Trophoblast cell (in vitro differentiated cells and primary cell): ENCODE data around the gene STKLD1.
A peak's percentile ranks its signal among the peaks of the same experiment; 100 is the strongest.

Experiments used
- DNase-seq, 2 donors: peaks; one replicate each; pipeline ENCODE4 v3.0.0-alpha.2; 2016
- H2AFZ ChIP-seq: 2 replicates; pipeline ENCODE4 v1.6.1; 2013; ENCODE audit warnings: low read length, moderate library complexity, mild to moderate bottlenecking; ENCODE audit not compliant: insufficient read depth, poor library complexity
- H2AK5ac ChIP-seq: 2 replicates; pipeline ENCODE4 v1.6.1; 2013; ENCODE audit warnings: mild to moderate bottlenecking, low read length
- H2BK120ac ChIP-seq: 2 replicates; pipeline ENCODE4 v1.6.1; 2013; ENCODE audit warnings: low read length, mild to moderate bottlenecking, moderate library complexity; ENCODE audit not compliant: insufficient read depth, poor library complexity
- H2BK12ac ChIP-seq: 2 replicates; pipeline ENCODE4 v1.6.1; 2013; ENCODE audit warnings: mild to moderate bottlenecking, low read length, moderate library complexity
- H2BK5ac ChIP-seq: 2 replicates; pipeline ENCODE4 v1.6.1; 2013; ENCODE audit warnings: low read length, low read depth, moderate library complexity, mild to moderate bottlenecking; ENCODE audit not compliant: poor library complexity
- H3K14ac ChIP-seq: 2 replicates; pipeline ENCODE4 v1.6.1; 2013; ENCODE audit warnings: mild to moderate bottlenecking, low read length
- H3K18ac ChIP-seq: 2 replicates; pipeline ENCODE4 v1.6.1; 2013; ENCODE audit warnings: mild to moderate bottlenecking, low read length
- H3K23ac ChIP-seq: 2 replicates; pipeline ENCODE4 v1.6.1; 2013; ENCODE audit warnings: low read length
- H3K27ac ChIP-seq: 2 replicates; pipeline ENCODE4 v1.5.1; 2013; ENCODE audit warnings: low read depth, mild to moderate bottlenecking, inconsistent platforms, low read length, moderate library complexity
- H3K27me3 ChIP-seq: 2 replicates; pipeline ENCODE4 v1.6.1; 2013; ENCODE audit warnings: inconsistent platforms, mild to moderate bottlenecking, low read length, moderate library complexity; ENCODE audit not compliant: insufficient read depth
- H3K36me3 ChIP-seq, 2 experiments: 1 replicate in 1 of 2; 2 replicates in 1 of 2; pipeline ENCODE4 v1.6.1; 2013; ENCODE audit warnings: low read length in 2 of 2, mild to moderate bottlenecking in 2 of 2, moderate library complexity in 1 of 2; ENCODE audit not compliant: insufficient read depth in 2 of 2, control insufficient read depth in 1 of 2
- H3K4ac ChIP-seq: 2 replicates; pipeline ENCODE4 v1.6.1; 2013; ENCODE audit warnings: low read depth, mild to moderate bottlenecking, low read length, moderate library complexity
- H3K4me1 ChIP-seq, 2 experiments: 1 replicate in 1 of 2; 2 replicates in 1 of 2; pipeline ENCODE4 v1.6.1; 2013; ENCODE audit warnings: low read length in 2 of 2, mild to moderate bottlenecking in 2 of 2, moderate library complexity in 1 of 2; ENCODE audit not compliant: insufficient read depth in 2 of 2, control insufficient read depth in 1 of 2
- H3K4me2 ChIP-seq: 2 replicates; pipeline ENCODE4 v1.6.1; 2013; ENCODE audit warnings: inconsistent platforms, mild to moderate bottlenecking, low read length, moderate library complexity
- H3K4me3 ChIP-seq: 2 replicates; pipeline ENCODE4 v1.5.1; 2013; ENCODE audit warnings: mild to moderate bottlenecking, low read depth, low read length, inconsistent platforms
- H3K79me1 ChIP-seq: one replicate; pipeline ENCODE4 v1.6.1; 2013; ENCODE audit warnings: low read length
- H3K79me2 ChIP-seq: 2 replicates; pipeline ENCODE4 v1.6.1; 2013; ENCODE audit warnings: low read length, mild to moderate bottlenecking; ENCODE audit not compliant: control insufficient read depth, insufficient read depth, poor library complexity
- H3K9ac ChIP-seq: 2 replicates; pipeline ENCODE4 v1.6.1; 2013; ENCODE audit warnings: mild to moderate bottlenecking, low read length
- H3K9me3 ChIP-seq: 2 replicates; pipeline ENCODE4 v1.6.1; 2013; ENCODE audit warnings: low read depth, mild to moderate bottlenecking, control low read depth, inconsistent platforms, low read length; ENCODE audit not compliant: insufficient read depth
- H4K12ac ChIP-seq: 2 replicates; pipeline ENCODE4 v1.6.1; 2013; ENCODE audit warnings: low read depth, mild to moderate bottlenecking, low read length, moderate library complexity
- H4K8ac ChIP-seq: 2 replicates; pipeline ENCODE4 v1.6.1; 2013; ENCODE audit warnings: low read depth, mild to moderate bottlenecking, low read length, moderate library complexity
- H4K91ac ChIP-seq: one replicate; pipeline ENCODE4 v1.6.1; 2013; ENCODE audit warnings: low read depth, mild to moderate bottlenecking, low read length, moderate library complexity
- WGBS: extraction: QIAGEN DNeasy Blood & Tissue Kit; methylation state at CpG from one replicate; pipeline ENCODE4 v1.1.7; 2013; ENCODE audit warnings: missing lambda C conversion rate; ENCODE audit not compliant: insufficient read length, insufficient coverage; ENCODE audit errors: extremely low coverage; 5-methylcytosine and 5-hydroxymethylcytosine counted together

STKLD1 gene

DNA sequence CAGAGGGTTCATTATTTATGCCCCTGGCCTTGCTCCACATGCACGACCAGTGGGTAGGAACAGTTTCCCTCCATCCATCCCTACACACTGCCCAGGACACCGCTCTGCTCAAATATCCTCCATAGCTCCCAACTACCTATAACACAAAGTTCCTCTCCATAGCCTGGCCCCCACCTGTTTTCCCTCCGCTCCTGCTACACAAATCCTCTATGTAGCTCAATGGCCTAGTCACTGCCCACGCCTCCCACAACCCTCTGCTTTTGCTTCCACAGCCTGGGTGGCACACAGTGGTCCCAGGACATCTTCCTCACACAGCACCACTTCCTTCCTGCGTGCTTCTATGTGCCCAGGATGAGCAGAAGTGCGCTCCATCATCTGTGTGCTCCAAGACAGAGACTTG lies 21.2 kb downstream of the STKLD1 start:
- no peaks in the 10 kb centered on the region for H3K4me1 ChIP-seq
- H4K12ac ChIP-seq, result no peak overlapping the region
- H3K36me3 ChIP-seq, result peaks cover 6 to 10% of the 10 kb centered on the region in 2 experiments
- H3K18ac ChIP-seq, result no peak overlapping the region
- no peak overlapping the region for H2BK120ac ChIP-seq
- no peak overlapping the region for H3K9ac ChIP-seq
- no peaks in the 10 kb centered on the region for H3K79me2 ChIP-seq
- no peak overlapping the region for H3K4me2 ChIP-seq
- H3K9me3 ChIP-seq, result peaks cover 3% of the 10 kb centered on the region
- H4K8ac ChIP-seq, result no peak overlapping the region
- no peak overlapping the region for H4K91ac ChIP-seq
- H3K14ac ChIP-seq, result no peak overlapping the region
- H2BK12ac ChIP-seq, result no peak overlapping the region
- H3K27ac ChIP-seq, result no peak overlapping the region
- H2AK5ac ChIP-seq, result no peak overlapping the region
- no peak overlapping the region for H2BK5ac ChIP-seq
- H3K23ac ChIP-seq, result no peak overlapping the region
- no peak overlapping the region for H2AFZ ChIP-seq
- H3K4ac ChIP-seq, result no peak overlapping the region
- no peak for DNase-seq
- H3K79me1 ChIP-seq, result no peaks in the 10 kb centered on the region
- WGBS, result no CpG with 5 or more reads among the region's 6 CpGs
- H3K27me3 ChIP-seq, result no peaks in the 10 kb centered on the region
- peak overlapping the region; percentile 1 for H3K4me3 ChIP-seq

DNA sequence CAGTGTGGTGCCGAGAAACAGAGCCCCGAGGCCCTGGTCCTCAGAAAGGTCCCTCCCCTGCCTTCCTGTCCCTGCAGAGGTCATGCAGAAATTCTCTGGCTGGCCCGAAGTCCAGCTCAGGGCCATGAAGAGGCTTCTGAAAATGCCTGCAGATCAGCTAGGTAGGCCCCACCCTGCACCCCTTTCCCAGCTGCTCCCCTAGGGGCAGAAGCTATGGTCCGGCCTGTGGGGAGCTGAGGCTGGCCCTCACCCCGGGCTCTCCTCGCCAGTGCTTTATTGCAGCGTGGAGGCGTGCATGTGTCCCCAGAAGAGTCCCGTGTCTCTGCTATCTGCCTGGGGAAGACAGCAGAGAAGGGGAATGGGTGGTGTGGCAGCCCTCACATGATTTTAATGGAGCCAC lies 21.7 kb downstream of the STKLD1 start:
- H4K12ac ChIP-seq, result no peak overlapping the region
- no peak overlapping the region for H4K91ac ChIP-seq
- no peak overlapping the region for H3K9ac ChIP-seq
- H2AFZ ChIP-seq, result no peak overlapping the region
- H3K4me2 ChIP-seq, result no peak overlapping the region
- H2BK12ac ChIP-seq, result no peak overlapping the region
- no peak overlapping the region for H2BK120ac ChIP-seq
- no peak overlapping the region for H2AK5ac ChIP-seq
- no peaks in the 10 kb centered on the region for H3K4me1 ChIP-seq
- H3K79me1 ChIP-seq, result no peaks in the 10 kb centered on the region
- H2BK5ac ChIP-seq, result no peak overlapping the region
- no peak overlapping the region for H3K14ac ChIP-seq
- H3K27me3 ChIP-seq, result no peaks in the 10 kb centered on the region
- H3K36me3 ChIP-seq, result peaks cover 6 to 13% of the 10 kb centered on the region in 2 experiments
- H3K79me2 ChIP-seq, result no peaks in the 10 kb centered on the region
- H3K27ac ChIP-seq, result no peak overlapping the region
- no peak overlapping the region for H3K18ac ChIP-seq
- DNase-seq, result no peak
- WGBS, result no CpG with 5 or more reads among the region's 9 CpGs
- no peak overlapping the region for H3K4me3 ChIP-seq
- no peak overlapping the region for H3K4ac ChIP-seq
- H4K8ac ChIP-seq, result no peak overlapping the region
- no peak overlapping the region for H3K23ac ChIP-seq
- peaks cover 3% of the 10 kb centered on the region for H3K9me3 ChIP-seq

DNA sequence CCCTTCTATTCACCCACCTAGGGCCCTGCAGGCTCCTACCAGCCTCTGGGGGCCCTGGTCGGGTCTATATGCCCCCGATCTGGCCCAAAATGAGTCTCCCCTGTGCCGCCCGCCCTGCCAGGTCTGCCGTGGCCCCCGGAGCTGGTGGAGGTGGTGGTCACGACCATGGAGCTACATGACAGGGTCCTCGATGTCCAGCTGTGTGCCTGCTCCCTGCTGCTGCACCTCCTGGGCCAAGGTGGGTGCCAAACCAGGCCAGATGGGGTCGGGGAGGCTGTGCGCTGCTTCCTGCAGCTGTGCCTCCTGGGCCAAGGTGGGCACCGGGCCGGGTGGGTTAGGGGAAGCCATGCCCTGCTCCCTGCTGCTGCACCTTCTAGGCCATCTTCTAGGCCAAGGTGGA lies 24.1 kb downstream of the STKLD1 start:
- H2AK5ac ChIP-seq, result no peak overlapping the region
- H3K27me3 ChIP-seq, result no peaks in the 10 kb centered on the region
- no peaks in the 10 kb centered on the region for H3K9me3 ChIP-seq
- no peak overlapping the region for H2BK120ac ChIP-seq
- H4K8ac ChIP-seq, result no peak overlapping the region
- H3K23ac ChIP-seq, result no peak overlapping the region
- H3K4me3 ChIP-seq, result no peak overlapping the region
- H2BK5ac ChIP-seq, result no peak overlapping the region
- no peaks in the 10 kb centered on the region for H3K79me2 ChIP-seq
- no peak overlapping the region for H2AFZ ChIP-seq
- no peak overlapping the region for H3K14ac ChIP-seq
- H4K91ac ChIP-seq, result no peak overlapping the region
- H3K9ac ChIP-seq, result no peak overlapping the region
- peaks cover 22 to 29% of the 10 kb centered on the region in 2 experiments for H3K36me3 ChIP-seq
- no peak overlapping the region for H4K12ac ChIP-seq
- H3K79me1 ChIP-seq, result no peaks in the 10 kb centered on the region
- no peaks in the 10 kb centered on the region for H3K4me1 ChIP-seq
- WGBS, result no CpG with 5 or more reads among the region's 12 CpGs
- no peak overlapping the region for H3K4ac ChIP-seq
- no peak for DNase-seq
- H3K18ac ChIP-seq, result no peak overlapping the region
- H2BK12ac ChIP-seq, result no peak overlapping the region
- no peak overlapping the region for H3K27ac ChIP-seq
- no peak overlapping the region for H3K4me2 ChIP-seq

DNA sequence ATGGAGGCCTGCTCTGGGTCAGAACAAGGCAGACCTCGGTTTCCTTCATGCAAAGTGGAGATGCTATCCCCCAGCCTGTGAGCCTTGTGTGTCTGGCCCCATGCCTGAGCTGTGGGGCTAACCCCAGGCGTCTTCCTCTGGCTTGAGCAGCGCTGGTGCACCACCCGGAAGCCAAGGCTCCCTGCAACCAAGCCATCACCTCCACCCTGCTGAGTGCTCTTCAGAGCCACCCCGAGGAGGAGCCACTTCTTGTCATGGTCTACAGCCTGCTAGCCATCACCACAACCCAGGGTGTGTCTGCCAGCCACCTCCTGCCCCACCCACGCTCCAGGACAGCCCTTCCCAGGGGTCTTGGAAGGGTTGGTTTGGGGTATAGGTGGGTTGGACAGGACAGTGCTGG lies 25.4 kb downstream of the STKLD1 start:
- WGBS, result no CpG with 5 or more reads among the region's 6 CpGs
- Histone ChIP-seq H3K4me3 (no peak overlapping the region), H3K4me2 (no peak overlapping the region), H3K27ac (no peak overlapping the region), H2BK120ac (no peak overlapping the region), H3K9ac (no peak overlapping the region), H3K79me1 (no peaks in the 10 kb centered on the region), H4K12ac (no peak overlapping the region), H4K91ac (no peak overlapping the region), H4K8ac (no peak overlapping the region), H3K4me1 (no peaks in the 10 kb centered on the region), H3K14ac (no peak overlapping the region), H2AFZ (no peak overlapping the region), H3K27me3 (no peaks in the 10 kb centered on the region), H2BK12ac (no peak overlapping the region), H3K36me3 (peaks cover 35 to 42% of the 10 kb centered on the region in 2 experiments), H3K79me2 (no peaks in the 10 kb centered on the region), H3K23ac (no peak overlapping the region), H2BK5ac (no peak overlapping the region), H3K18ac (no peak overlapping the region), H3K4ac (no peak overlapping the region), H2AK5ac (no peak overlapping the region), H3K9me3 (no peaks in the 10 kb centered on the region)
- no peak for DNase-seq
